ENCODE data around the gene MEA1.

DNA sequence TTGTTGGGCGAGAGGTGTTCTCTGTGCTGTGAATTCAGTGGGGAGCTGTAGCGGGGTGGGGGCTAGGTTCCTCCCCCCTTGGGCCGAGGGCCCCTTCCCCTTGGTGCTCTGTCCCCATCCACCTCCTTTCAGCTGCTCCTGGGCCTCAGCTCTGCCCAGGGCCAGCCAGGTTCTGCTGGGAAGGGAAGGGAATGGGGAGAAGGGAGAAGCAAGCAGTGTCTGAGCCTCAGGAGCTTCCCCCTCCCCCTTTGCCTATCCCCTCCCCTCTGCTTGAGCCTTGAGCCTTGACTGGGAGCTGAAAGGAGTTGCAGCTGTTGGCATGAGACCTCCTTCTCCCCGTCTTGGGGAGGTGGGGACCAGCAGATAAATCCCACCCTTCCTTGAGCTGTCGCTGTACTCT is 7.1 kb upstream of the MEA1 start:
- TF ChIP-seq POLR2A (IDR thresholded peaks at IDR 0.05; ENCODE audit: low read depth, low read length) = no peak
- no peak for TF ChIP-seq TAF1 (IDR thresholded peaks at IDR 0.05; ENCODE audit: low read depth, low read length)
- no peak for TF ChIP-seq POLR2AphosphoS5 (IDR thresholded peaks at IDR 0.05; ENCODE audit: low read depth, low read length)
- TF ChIP-seq POU2F2 (IDR thresholded peaks at IDR 0.05; ENCODE audit: low read depth, low read length) = no peak
- TF ChIP-seq SPI1 (IDR thresholded peaks at IDR 0.05; ENCODE audit: low read depth, low read length) = no peak
